Natural killer cell (primary cell): ENCODE results near the gene BEX4. TPM values are rescaled to one million over a fixed set of nuclear protein-coding genes. Genes with fewer than 3 reads are reported as not detected.
"Not testable (repeated sequence)": the region's sequence is repeated elsewhere in the genome, so short reads cannot be mapped to it uniquely, and the experiment has no call there.

ENCODE experiments used
- ATAC-seq, 3 donors: fragments of 150-1000 bp in 2 of 3; fragments of 200-7000 bp in 1 of 3; cut with Tn5 transposase; 1 replicate in 1 of 3; 2 replicates in 2 of 3; pipeline ENCODE4 v1.10.0; 2021; ENCODE audit warnings: mild to moderate bottlenecking in 2 of 3, moderate library complexity in 2 of 3
- DNase-seq, 2 donors: peaks; one replicate each; pipeline versions ENCODE4 v3.0.0 to v3.0.0-alpha.2; 2013 to 2021; ENCODE audit warnings: mixed read lengths in 1 of 2
- H3K27ac ChIP-seq: one replicate; pipeline ENCODE4 v1.5.1; 2013; ENCODE audit warnings: mild to moderate bottlenecking, low read length
- H3K27me3 ChIP-seq: one replicate; pipeline ENCODE4 v1.6.1; 2013; ENCODE audit warnings: low read length; ENCODE audit not compliant: control insufficient read depth, insufficient read depth
- H3K36me3 ChIP-seq: one replicate; pipeline ENCODE4 v1.6.1; 2013; ENCODE audit warnings: low read length; ENCODE audit not compliant: control insufficient read depth, insufficient read depth
- H3K4me1 ChIP-seq: one replicate; pipeline ENCODE4 v1.6.1; 2013; ENCODE audit warnings: low read length; ENCODE audit not compliant: control insufficient read depth, insufficient read depth
- H3K4me3 ChIP-seq: one replicate; pipeline ENCODE4 v1.5.1; 2013; ENCODE audit warnings: low read length
- H3K9me3 ChIP-seq: one replicate; pipeline ENCODE4 v1.6.1; 2013; ENCODE audit warnings: low read length; ENCODE audit not compliant: control insufficient read depth, insufficient read depth
- H3K27ac Mint-ChIP-seq, 2 donors: one replicate each; pipeline ENCODE4 v1.8.0; 2022; ENCODE audit warnings: mild to moderate bottlenecking in 2 of 2, mixed read lengths in 2 of 2, moderate library complexity in 1 of 2
- H3K27me3 Mint-ChIP-seq, 2 donors: one replicate each; pipeline ENCODE4 v1.8.0; 2022; ENCODE audit warnings: low read depth in 2 of 2, mixed read lengths in 2 of 2
- H3K36me3 Mint-ChIP-seq: one replicate; pipeline ENCODE4 v1.8.0; 2022; ENCODE audit warnings: mixed read lengths
- H3K4me1 Mint-ChIP-seq, 2 donors: one replicate each; pipeline ENCODE4 v1.8.0; 2022; ENCODE audit warnings: mixed read lengths in 2 of 2
- H3K4me3 Mint-ChIP-seq: one replicate; pipeline ENCODE4 v1.8.0; 2022; ENCODE audit warnings: mild to moderate bottlenecking, moderate library complexity, mixed read lengths
- H3K9me3 Mint-ChIP-seq, 2 donors: one replicate each; pipeline ENCODE4 v1.8.0; 2022; ENCODE audit warnings: mixed read lengths in 2 of 2
- WGBS: methylation state at CpG from one replicate; pipeline ENCODE4 v1.1.7; 2013; ENCODE audit warnings: missing lambda C conversion rate; ENCODE audit not compliant: insufficient coverage; 5-methylcytosine and 5-hydroxymethylcytosine counted together
- intact Hi-C: fragments of 100-400 bp; cut with micrococcal nuclease; formaldehyde crosslinking; loops from one replicate; pipeline ENCODE4 v1.14.2; 2022
- total RNA-seq, 4 donors: library from RNA; stranded (reverse); fragments of 120-200 nt in 1 of 4; gene quantifications; one replicate each; pipeline versions ENCODE4 v1.2.3 to v1.2.4, GENCODE V29; 2013 to 2022
- TF ChIP-seq, protein P1 (sequence below): fragments of 200-600 bp; IDR thresholded peaks from one replicate; pipeline ENCODE4 v1.8.0; 2022; ENCODE audit warnings: antibody characterized with exemption

The BEX4 gene
- total RNA-seq, 3 donors from 2014 or later (not counting 1 experiment from before 2014, with no cell fraction given), result 30.8 to 53.4 (median 47.1) TPM

DNA sequence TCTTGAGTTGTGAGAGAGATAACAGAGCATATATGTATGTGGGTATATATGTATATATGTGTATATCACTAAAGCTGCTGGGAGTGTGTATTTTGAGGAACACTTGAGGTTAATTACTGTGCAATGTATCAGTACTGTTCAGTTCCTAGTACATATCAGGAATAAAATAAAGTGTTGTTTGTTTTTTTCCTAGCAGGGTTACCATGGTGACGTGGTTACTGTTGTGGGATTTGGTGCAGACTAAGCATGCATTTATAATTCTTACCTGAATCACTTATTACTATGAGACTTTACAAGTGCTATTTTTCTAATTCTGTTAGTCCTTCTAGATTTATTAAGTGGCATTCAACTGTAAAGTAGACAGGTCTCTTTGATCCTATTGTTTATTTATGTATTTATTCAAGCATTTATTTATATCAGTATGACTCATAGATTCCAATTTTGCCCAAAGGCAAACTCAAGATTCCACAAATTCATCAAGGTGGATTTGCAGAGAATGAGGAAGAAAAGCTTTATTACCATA lies 26.9 kb upstream of the BEX4 start:
- H3K4me3 Mint-ChIP-seq, result no peak overlapping the region
- Histone ChIP-seq H3K36me3 (no peaks in the 10 kb centered on the region), H3K9me3 (no peaks in the 10 kb centered on the region), H3K4me1 (no peaks in the 10 kb centered on the region), H3K27ac (no peak overlapping the region), H3K27me3 (no peaks in the 10 kb centered on the region), H3K4me3 (no peak overlapping the region)
- no peaks in the 10 kb centered on the region for H3K9me3 Mint-ChIP-seq
- TF ChIP-seq, protein P1, sequence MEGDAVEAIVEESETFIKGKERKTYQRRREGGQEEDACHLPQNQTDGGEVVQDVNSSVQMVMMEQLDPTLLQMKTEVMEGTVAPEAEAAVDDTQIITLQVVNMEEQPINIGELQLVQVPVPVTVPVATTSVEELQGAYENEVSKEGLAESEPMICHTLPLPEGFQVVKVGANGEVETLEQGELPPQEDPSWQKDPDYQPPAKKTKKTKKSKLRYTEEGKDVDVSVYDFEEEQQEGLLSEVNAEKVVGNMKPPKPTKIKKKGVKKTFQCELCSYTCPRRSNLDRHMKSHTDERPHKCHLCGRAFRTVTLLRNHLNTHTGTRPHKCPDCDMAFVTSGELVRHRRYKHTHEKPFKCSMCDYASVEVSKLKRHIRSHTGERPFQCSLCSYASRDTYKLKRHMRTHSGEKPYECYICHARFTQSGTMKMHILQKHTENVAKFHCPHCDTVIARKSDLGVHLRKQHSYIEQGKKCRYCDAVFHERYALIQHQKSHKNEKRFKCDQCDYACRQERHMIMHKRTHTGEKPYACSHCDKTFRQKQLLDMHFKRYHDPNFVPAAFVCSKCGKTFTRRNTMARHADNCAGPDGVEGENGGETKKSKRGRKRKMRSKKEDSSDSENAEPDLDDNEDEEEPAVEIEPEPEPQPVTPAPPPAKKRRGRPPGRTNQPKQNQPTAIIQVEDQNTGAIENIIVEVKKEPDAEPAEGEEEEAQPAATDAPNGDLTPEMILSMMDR, result no peak
- peaks cover 5 to 44% of the 10 kb centered on the region in 2 donors for H3K27me3 Mint-ChIP-seq
- no peaks in the 10 kb centered on the region for H3K36me3 Mint-ChIP-seq
- no peak for ATAC-seq
- H3K4me1 Mint-ChIP-seq, result no peaks in the 10 kb centered on the region
- H3K27ac Mint-ChIP-seq, result no peak overlapping the region
- WGBS, result no CpG with 5 or more reads among the region's 1 CpG
- intact Hi-C loops, result no loop called here
- DNase-seq, result no peak

DNA sequence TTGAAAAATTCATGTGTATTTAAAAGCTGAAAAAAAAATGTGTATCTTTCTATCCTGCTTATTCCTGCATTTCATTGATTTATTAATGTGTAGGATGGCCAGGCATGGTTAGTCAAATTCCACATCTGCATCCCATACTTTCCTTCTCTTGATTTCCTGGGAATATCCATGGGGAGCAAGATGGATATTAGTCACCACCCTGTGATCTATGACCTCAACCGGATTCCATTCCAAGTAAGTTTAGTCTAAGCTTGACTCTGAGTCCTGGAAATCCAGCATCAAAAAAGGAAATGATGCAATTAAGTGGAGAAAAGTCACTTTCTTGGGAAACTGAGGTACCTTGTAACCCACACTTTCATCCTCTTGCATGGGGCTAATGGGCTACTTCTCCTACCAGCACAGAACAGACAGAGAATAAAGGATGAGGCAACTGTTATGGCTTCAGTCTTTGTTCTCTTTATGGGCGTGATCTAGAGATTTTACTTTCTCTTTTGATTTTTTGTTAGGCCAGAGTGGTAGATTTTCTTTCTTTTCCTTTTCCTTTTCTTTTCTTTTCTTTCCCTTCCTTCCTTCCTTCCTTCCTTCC lies 17.1 kb upstream of the BEX4 start:
- ATAC-seq, result no peak
- Mint-ChIP-seq H3K4me1 (no peaks in the 10 kb centered on the region), H3K9me3 (no peaks in the 10 kb centered on the region), H3K4me3 (no peak overlapping the region), H3K27ac (no peak overlapping the region), H3K27me3 (peaks cover 0 to 15% of the 10 kb centered on the region in 2 donors), H3K36me3 (no peaks in the 10 kb centered on the region)
- Histone ChIP-seq H3K27me3 (no peaks in the 10 kb centered on the region), H3K4me1 (no peaks in the 10 kb centered on the region), H3K27ac (no peak overlapping the region), H3K4me3 (no peak overlapping the region), H3K36me3 (no peaks in the 10 kb centered on the region), H3K9me3 (no peaks in the 10 kb centered on the region)
- no peak for DNase-seq
- 100% methylated on average over 1 of the region's 2 CpGs for WGBS
- intact Hi-C loops, result no loop called here
- TF ChIP-seq, protein P1, result no peak

DNA sequence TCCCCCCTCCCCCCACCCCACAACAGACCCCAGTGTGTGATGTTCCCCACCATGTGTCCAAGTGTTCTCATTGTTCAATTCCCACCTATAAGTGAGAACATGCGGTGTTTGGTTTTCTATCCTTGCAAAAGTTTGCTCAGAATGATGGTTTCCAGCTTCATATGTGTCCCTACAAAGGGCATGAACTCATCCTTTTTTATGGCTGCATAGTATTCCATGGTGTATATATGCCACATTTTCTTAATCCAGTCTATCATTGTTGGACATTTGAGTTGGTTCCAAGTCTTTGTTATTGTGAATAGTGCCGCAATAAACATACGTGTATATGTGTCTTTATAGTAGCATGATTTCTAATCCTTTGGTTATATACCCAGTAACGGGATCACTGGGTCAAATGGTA lies 16.2 kb upstream of the BEX4 start:
- H3K27ac ChIP-seq, H3K9me3 ChIP-seq, ATAC-seq, H3K4me3 Mint-ChIP-seq, H3K4me1 ChIP-seq, H3K36me3 Mint-ChIP-seq, H3K4me1 Mint-ChIP-seq, H3K27ac Mint-ChIP-seq, H3K9me3 Mint-ChIP-seq, H3K36me3 ChIP-seq, intact Hi-C loops, DNase-seq, H3K27me3 ChIP-seq, H3K4me3 ChIP-seq: not testable (repeated sequence)
- WGBS, result no CpG with 5 or more reads among the region's 4 CpGs
- H3K27me3 Mint-ChIP-seq, result peaks cover 2 to 15% of the 10 kb centered on the region in 2 donors

DNA sequence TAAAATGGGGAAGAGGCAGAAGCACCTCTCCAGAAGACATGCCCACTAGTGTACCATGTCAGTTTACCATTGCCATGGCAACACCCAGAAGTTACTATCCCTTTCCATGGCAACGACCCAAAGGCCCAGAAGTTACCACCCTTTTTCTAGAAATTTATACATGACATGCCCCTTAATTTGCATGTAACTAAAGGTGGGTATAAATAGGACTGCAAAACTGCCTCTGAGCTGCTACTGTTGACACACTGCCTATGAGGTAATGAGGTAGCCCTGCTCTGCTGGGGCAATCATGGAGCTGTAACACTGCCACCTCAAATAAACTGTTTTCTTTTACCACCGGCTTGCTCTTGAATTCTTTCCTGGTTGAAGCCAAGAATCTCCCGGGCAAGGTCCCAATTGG lies 13.9 kb upstream of the BEX4 start:
- WGBS, result no CpG with 5 or more reads among the region's 3 CpGs
- H3K36me3 ChIP-seq, result no peaks in the 10 kb centered on the region
- TF ChIP-seq, protein P1, result no peak
- H3K4me3 ChIP-seq, result no peak overlapping the region
- Mint-ChIP-seq H3K4me1 (no peaks in the 10 kb centered on the region), H3K9me3 (no peaks in the 10 kb centered on the region), H3K27me3 (peaks cover 5 to 9% of the 10 kb centered on the region in 2 donors), H3K4me3 (no peak overlapping the region), H3K36me3 (no peaks in the 10 kb centered on the region), H3K27ac (no peak overlapping the region)
- H3K27me3 ChIP-seq, result no peaks in the 10 kb centered on the region
- no peaks in the 10 kb centered on the region for H3K4me1 ChIP-seq
- intact Hi-C loops, result no loop called here
- DNase-seq, result no peak
- no peak overlapping the region for H3K27ac ChIP-seq
- no peaks in the 10 kb centered on the region for H3K9me3 ChIP-seq
- ATAC-seq, result no peak
